Neuronal stem cell (in vitro differentiated cells): ENCODE measurements around the gene TFB2M. TPM values are rescaled to one million over a fixed set of nuclear protein-coding genes. Genes with fewer than 3 reads are reported as not detected.

Experiments used
- DNase-seq: peaks from one replicate; pipeline ENCODE4 v3.0.0-alpha.2; 2013; ENCODE audit warnings: low spot score
- H2AFZ ChIP-seq: one replicate; pipeline ENCODE4 v1.6.1; 2013; ENCODE audit warnings: mild to moderate bottlenecking, low read length, inconsistent platforms
- H2AK5ac ChIP-seq: 2 replicates; pipeline ENCODE4 v1.6.1; 2013; ENCODE audit warnings: low read depth, mild to moderate bottlenecking, inconsistent platforms, low read length, moderate library complexity, mixed read lengths
- H2BK120ac ChIP-seq: 2 replicates; pipeline ENCODE4 v1.6.1; 2013; ENCODE audit warnings: low read depth, mild to moderate bottlenecking, inconsistent platforms, low read length, moderate library complexity, mixed read lengths
- H2BK12ac ChIP-seq: one replicate; pipeline ENCODE4 v1.6.1; 2013; ENCODE audit warnings: low read length, inconsistent platforms
- H2BK15ac ChIP-seq: 2 replicates; pipeline ENCODE4 v1.6.1; 2013; ENCODE audit warnings: mild to moderate bottlenecking, low read length, inconsistent platforms, mixed read lengths
- H2BK5ac ChIP-seq: one replicate; pipeline ENCODE4 v1.6.1; 2013; ENCODE audit warnings: inconsistent platforms, mild to moderate bottlenecking, low read length, moderate library complexity
- H3K14ac ChIP-seq: one replicate; pipeline ENCODE4 v1.6.1; 2013; ENCODE audit warnings: low read length, inconsistent platforms
- H3K18ac ChIP-seq: 2 replicates; pipeline ENCODE4 v1.6.1; 2013; ENCODE audit warnings: low read length, inconsistent platforms
- H3K23ac ChIP-seq: 2 replicates; pipeline ENCODE4 v1.6.1; 2013; ENCODE audit warnings: low read depth, mild to moderate bottlenecking, mixed read lengths, low read length, inconsistent platforms; ENCODE audit not compliant: poor library complexity
- H3K27ac ChIP-seq: replicated peaks from 3 replicates; pipeline ENCODE4 v1.5.1; 2013; ENCODE audit warnings: low read length, inconsistent platforms
- H3K27me3 ChIP-seq, 3 experiments: 2 replicates each; pipeline ENCODE4 v1.6.1; 2013; ENCODE audit warnings: low read length in 3 of 3, mild to moderate bottlenecking in 2 of 3, inconsistent platforms in 1 of 3, low read depth in 1 of 3, mixed read lengths in 1 of 3, moderate library complexity in 1 of 3; ENCODE audit not compliant: control insufficient read depth in 3 of 3, insufficient read depth in 3 of 3
- H3K36me3 ChIP-seq, 2 donors: replicated peaks in 1 of 2; 2 replicates each; pipeline ENCODE4 v1.6.1; 2013; ENCODE audit warnings: low read length in 2 of 2; ENCODE audit not compliant: control insufficient read depth in 2 of 2, insufficient read depth in 2 of 2
- H3K4ac ChIP-seq: 2 replicates; pipeline ENCODE4 v1.6.1; 2013; ENCODE audit warnings: inconsistent platforms, mild to moderate bottlenecking, low read length, moderate library complexity
- H3K4me1 ChIP-seq, 2 donors: 1 replicate in 1 of 2; 2 replicates in 1 of 2; pipeline ENCODE4 v1.6.1; 2013; ENCODE audit warnings: low read length in 2 of 2, low read depth in 1 of 2; ENCODE audit not compliant: control insufficient read depth in 2 of 2, insufficient read depth in 1 of 2
- H3K4me2 ChIP-seq: one replicate; pipeline ENCODE4 v1.6.1; 2013; ENCODE audit warnings: mild to moderate bottlenecking, low read length, inconsistent platforms; ENCODE audit not compliant: insufficient read depth, poor library complexity, severe bottlenecking
- H3K4me3 ChIP-seq, 2 donors: 2 replicates each; pipeline ENCODE4 v1.5.1; 2013; ENCODE audit warnings: low read length in 2 of 2, mild to moderate bottlenecking in 2 of 2, inconsistent platforms in 1 of 2, moderate library complexity in 1 of 2
- H3K79me1 ChIP-seq: one replicate; pipeline ENCODE4 v1.6.1; 2013; ENCODE audit warnings: low read depth, mild to moderate bottlenecking, inconsistent platforms, low read length, moderate library complexity
- H3K9ac ChIP-seq: one replicate; pipeline ENCODE4 v1.6.1; 2013; ENCODE audit warnings: mild to moderate bottlenecking, low read depth, low read length, inconsistent platforms; ENCODE audit not compliant: poor library complexity
- H3K9me3 ChIP-seq, 2 donors: replicated peaks in 1 of 2; 2 replicates each; pipeline versions ENCODE3 to v1.6.1; 2013; ENCODE audit warnings: low read length in 2 of 2, mild to moderate bottlenecking in 2 of 2, inconsistent platforms in 1 of 2, low read depth in 1 of 2, mixed read lengths in 1 of 2, moderate library complexity in 1 of 2; ENCODE audit not compliant: control insufficient read depth in 2 of 2, insufficient read depth in 1 of 2
- H4K8ac ChIP-seq: one replicate; pipeline ENCODE4 v1.6.1; 2013; ENCODE audit warnings: low read depth, mild to moderate bottlenecking, inconsistent platforms, low read length, moderate library complexity
- H4K91ac ChIP-seq: one replicate; pipeline ENCODE4 v1.6.1; 2013; ENCODE audit warnings: low read length, low read depth, mild to moderate bottlenecking, inconsistent platforms; ENCODE audit not compliant: poor library complexity
- WGBS, 2 donors: extraction: QIAGEN DNeasy Blood & Tissue Kit; methylation state at CpG; one replicate each; pipeline ENCODE4 v1.1.7; 2013; ENCODE audit warnings: missing lambda C conversion rate in 2 of 2, mixed read lengths in 1 of 2; ENCODE audit not compliant: insufficient read length in 2 of 2, insufficient replicate concordance in 1 of 2; ENCODE audit errors: extremely low coverage in 2 of 2; 5-methylcytosine and 5-hydroxymethylcytosine counted together
- small RNA-seq: library from polyadenylated mRNA; stranded (forward); fragments of <200 nt; extraction: miRNeasy Mini kit (QIAGEN cat#:217004); gene quantifications from one replicate; pipeline ENCODE3, GENCODE V24; 2013; ENCODE audit not compliant: insufficient read depth

Gene TFB2M

GRCh38 chr1:246491551-246492053 is 74.5 kb downstream of the TFB2M start:
- Histone ChIP-seq H2BK5ac (no peak overlapping the region), H3K4me1 (peaks cover 0 to 3% of the 10 kb centered on the region in 2 donors), H4K91ac (no peak overlapping the region), H3K4me2 (no peak overlapping the region), H3K27me3 (no peaks in the 10 kb centered on the region), H2BK12ac (no peak overlapping the region), H2BK120ac (no peak overlapping the region), H4K8ac (no peak overlapping the region), H3K23ac (no peak overlapping the region), H2BK15ac (no peak overlapping the region), H2AK5ac (no peak overlapping the region), H3K14ac (no peak overlapping the region), H2AFZ (no peak overlapping the region), H3K4ac (no peak overlapping the region), H3K9me3 (no peaks in the 10 kb centered on the region), H3K9ac (no peak overlapping the region), H3K4me3 (no peak overlapping the region), H3K27ac (no peak overlapping the region), H3K18ac (no peak overlapping the region), H3K36me3 (no peaks in the 10 kb centered on the region), H3K79me1 (no peaks in the 10 kb centered on the region)
- WGBS, 2 donors: no CpG with 5 or more reads among the region's 7 CpGs
- DNase-seq: no peak

Small RNA genes within 50 kb of the gene (small RNA-seq; reads per million reads assigned to genes)
- not detected for gene AL356583.2
